Ovary (tissue), 3 donors: ENCODE measurements around the gene LRCH2.

Experiments
- CTCF ChIP-seq, 3 donors: fragments of 450-650 bp in 2 of 3; fragments of 200-600 bp in 1 of 3; IDR thresholded peaks; one replicate each; pipeline versions ENCODE4 v1.5.1 to v1.8.0; 2016 to 2022; ENCODE audit warnings: antibody characterized with exemption in 3 of 3, mild to moderate bottlenecking in 1 of 3
- EP300 ChIP-seq: sonication (generic); formaldehyde crosslinking; IDR thresholded peaks from one replicate; pipeline ENCODE4 v1.6.1; 2017; ENCODE audit warnings: antibody characterized with exemption
- POLR2A ChIP-seq: fragments of 450-650 bp; IDR thresholded peaks from one replicate; pipeline ENCODE4 v1.6.1; 2017; ENCODE audit warnings: antibody characterized with exemption, mild to moderate bottlenecking, moderate library complexity
- donor health status: DM: no; HTN: no; CAD: no.

- no peak for TF ChIP-seq CTCF (IDR thresholded peaks at IDR 0.05)
- TF ChIP-seq EP300 = no peak
- TF ChIP-seq POLR2A = no peak
Observed at GRCh38 chrX:115192244-115192700, 41.6 kb downstream of the LRCH2 start.
